Activated CD4-positive, alpha-beta T cell treated with anti-CD3 and anti-CD28 coated beads for 4 hours (primary cell): ENCODE measurements around the gene MEIOC.
"Not testable (repeated sequence)": the region's sequence is repeated elsewhere in the genome, so short reads cannot be mapped to it uniquely, and the experiment has no call there.

ENCODE experiments used
- DNase-seq, 2 donors: peaks; one replicate each; pipeline ENCODE4 v3.0.0-alpha.2; 2020

MEIOC gene

GRCh38 chr17:44648963-44649362 lies 7.3 kb upstream of the MEIOC start:
- no peak for DNase-seq

- DNase-seq, result no peak
Measured at GRCh38 chr17:44651228-44651627, 5.0 kb upstream of the MEIOC start.

DNA sequence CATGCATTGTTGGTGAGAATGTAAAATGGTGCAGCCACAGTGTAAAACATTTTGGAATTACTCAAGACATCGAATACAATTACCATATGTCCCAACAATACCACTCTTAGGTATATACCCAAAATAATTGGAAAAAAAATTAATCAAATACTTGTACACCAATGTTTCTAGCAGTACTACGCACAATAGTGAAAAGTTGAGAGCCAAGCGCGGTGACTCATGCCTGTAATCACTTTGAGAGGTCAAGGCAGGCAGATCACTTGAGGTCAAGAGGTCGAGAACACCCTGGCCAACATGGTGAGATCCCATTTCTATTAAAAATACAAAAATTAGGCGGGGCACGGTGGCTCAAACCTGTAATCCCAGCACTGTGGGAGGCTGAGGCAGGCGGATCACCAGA lies 3.5 kb upstream of the MEIOC start:
- DNase-seq, result no peak

DNA sequence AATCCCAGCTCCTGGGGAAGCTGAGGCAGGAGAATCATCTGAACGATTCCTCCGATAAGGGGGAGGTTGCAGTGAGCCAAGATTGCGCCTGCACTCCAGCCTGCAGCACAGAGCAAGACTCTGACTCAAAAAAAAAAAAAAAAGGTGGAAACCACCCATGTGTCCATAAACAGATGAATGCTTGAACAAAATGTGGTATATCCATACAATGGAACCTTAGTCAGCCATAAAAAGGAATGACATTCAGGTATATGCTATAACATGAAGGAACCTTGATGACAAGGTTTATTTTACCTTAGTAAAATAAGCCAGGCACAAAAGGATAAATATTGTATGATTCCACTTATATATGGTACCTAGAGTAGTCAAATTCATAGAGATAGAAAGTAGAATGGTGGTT lies 2.9 kb upstream of the MEIOC start:
- no peak for DNase-seq

- no peak for DNase-seq
Measured at GRCh38 chr17:44653954-44654353, 2.3 kb upstream of the MEIOC start.

DNA sequence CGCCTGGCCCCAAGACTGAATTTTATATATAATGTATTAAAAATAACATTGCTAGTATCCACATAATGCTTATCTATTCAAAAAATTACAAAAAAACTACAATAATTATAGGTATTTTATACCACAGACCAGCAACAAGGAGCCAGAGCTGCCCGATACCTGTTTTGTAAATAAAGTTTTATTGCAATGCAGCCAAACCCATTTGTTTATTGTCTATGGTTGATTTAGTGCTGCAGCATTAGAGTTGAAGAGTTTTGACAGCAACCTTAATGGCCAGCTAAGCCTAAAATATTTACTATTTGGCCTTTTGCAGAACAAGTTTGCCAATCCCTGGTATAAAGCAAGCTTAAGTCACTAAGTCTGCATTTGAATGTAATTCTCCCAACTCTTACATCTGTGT lies 5.6 kb downstream of the MEIOC start:
- DNase-seq, result no peak

DNA sequence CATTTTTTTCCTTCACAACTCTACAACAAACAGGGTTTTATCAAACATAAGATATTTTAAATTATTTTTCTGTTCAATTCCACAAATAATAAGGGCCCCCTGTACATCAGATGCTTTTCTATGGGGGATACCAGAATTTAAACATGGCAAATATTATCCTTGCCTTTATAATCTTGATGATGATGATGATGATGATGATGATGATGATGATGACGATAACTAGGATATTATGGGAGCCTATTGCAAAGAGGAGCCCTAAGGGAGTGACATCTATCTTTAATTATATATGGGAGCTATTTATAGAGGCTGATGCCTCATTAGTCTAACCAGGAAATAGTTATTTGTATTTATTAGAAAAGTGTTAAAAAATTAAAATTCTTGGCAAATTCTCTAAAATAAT lies 6.8 kb downstream of the MEIOC start:
- DNase-seq, result no peak

- DNase-seq, result no peak
Measured at GRCh38 chr17:44664867-44665266, 8.6 kb downstream of the MEIOC start.

DNA sequence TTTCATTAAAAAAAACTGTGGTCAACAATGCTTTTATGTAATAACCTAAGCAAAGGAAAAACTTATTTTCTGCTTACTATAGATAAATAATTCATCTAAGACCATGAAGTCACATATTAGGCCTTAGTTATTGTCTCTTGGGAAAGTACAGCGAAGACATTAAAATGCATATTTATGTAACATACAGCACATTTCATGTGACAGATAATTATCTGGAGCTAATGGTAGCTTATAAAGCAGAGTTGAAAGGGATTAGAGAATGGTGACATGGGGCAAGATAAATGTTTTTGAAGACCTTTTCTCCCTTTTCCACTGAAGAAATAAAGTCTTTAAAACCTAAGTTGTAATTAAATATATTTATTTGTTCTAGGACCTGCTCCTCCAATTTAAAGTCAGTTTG lies 9.7 kb downstream of the MEIOC start:
- DNase-seq, result no peak

DNA sequence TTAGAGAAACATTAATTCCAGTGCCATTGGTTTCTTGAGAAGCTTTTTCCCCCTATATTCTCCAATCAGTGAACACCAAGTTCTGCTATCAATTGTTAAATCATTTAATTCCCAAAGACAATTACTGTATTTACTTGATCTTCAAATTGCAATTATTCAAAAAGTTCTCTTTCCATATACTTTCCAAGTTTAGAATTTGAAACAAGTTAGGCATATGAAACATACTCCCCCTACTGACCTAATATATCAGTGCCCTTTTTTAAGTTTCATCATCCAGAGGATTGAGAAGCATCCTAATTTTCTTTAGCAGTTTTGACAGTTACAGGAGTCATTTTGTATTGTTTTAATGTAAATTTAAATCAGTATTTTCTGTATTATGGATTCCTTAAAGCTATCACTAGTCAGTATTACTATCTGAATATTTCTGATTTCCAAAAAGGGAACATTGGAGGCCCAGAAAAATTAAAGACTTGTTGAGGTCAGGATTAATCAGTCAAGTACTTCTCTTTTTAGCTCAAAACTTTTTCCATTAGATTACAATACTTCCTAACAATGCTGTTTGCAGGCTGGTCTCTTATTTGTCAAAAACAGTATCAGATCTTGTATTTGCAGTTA lies 16.3 kb downstream of the MEIOC start:
- DNase-seq, result no peak

DNA sequence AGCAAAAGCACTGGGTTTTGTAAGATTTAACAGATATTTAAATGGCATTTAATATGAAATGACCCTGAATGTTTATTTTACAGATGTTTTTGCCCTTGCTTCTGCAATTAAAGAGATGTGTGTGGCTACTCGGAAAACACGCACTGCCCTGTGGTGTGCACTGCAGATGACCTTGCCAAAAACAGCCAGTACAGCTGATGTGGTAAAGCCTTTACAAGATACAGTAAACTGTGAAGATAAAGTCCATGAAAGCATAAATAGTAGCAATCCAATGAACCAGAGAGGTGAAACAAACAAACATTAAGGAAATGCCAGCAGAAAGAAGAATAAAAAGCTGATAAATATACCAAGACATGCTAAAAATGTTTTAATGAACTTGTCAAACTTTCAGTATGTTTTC lies 17.6 kb downstream of the MEIOC start:
- DNase-seq, result no peak

DNA sequence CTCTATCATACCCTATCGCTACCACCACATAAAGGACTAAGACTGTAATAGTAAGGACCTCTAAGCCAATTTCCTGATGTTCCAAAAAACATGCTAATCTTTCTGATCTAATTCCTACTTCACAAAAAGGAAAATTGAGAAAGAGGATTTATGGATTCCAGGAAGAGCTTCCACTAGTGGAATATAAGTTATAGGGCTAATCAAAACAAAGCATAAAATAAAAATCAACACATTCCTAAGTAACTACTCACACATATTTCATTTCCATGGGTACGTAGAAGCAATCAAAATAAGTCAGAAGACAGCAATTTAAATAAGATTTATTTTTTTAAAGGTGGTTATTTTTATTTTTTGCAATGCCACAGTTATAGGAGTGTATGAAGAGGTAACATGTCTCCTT lies 20.9 kb downstream of the MEIOC start:
- DNase-seq, result no peak

DNA sequence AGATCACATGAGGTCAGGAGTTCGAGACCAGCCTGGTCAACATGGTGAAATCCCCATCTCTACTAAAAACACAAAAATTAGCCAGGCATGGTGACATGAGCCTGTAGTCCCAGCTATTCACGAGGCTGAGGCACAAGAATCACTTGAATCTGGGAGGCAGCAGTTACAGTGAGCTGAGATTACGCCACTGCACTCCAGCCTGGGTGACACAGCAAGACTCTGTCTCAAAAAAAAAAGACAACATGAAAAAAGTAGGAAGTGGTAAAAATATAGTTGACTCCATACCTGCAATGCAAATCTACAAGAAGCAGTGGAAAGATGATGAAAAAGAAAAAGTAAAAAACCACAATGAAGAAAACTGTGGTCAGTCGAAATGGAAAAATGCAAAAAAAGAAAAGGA lies 27.0 kb downstream of the MEIOC start:
- not testable (repeated sequence) for DNase-seq

- no peak for DNase-seq
Measured at GRCh38 chr17:44687756-44688155, 31.5 kb downstream of the MEIOC start.

GRCh38 chr17:44688200-44688599 lies 31.9 kb downstream of the MEIOC start:
- DNase-seq, result no peak

DNA sequence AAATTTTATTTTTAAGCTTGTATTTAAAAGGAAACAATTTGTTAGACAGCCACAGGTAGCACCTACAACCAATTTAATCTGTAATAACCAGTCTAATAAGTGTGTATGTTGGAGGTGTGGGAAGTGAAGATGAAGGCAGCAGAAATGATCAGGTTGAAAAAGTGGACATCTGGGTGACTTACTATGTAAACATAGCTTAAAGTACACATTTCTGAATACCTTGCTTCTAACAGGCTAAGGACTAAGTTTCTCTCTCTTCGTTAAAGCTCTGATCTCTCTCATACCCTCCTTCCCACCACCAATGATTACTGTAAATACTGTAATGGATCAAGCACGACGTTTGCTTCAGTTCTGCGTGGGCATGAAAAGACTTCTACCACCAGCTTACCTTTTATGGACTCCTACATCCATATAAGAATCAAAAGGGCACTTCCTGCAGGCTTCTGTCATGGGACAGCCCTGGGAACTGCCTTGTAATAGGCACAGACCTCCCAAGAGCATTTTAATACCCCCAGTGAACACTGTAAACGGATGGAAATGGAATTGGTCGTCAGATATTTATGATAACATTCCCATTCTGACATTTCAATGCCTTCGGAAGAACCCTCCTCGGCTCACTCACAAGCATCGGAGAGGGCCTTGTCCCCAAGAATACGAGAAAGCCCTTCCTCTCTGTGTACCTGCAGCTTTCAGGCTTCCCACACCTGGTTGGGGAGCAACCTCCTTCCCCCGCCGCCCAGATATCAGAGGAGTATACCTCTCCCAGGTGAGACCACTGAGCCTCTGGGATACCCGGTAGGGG lies 32.6 kb downstream of the MEIOC start:
- peak; percentile 5 to 19 for DNase-seq

GRCh38 chr17:44689477-44690217 lies 33.4 kb downstream of the MEIOC start, which contains the start of gene CCDC43:
TSS of gene CCDC43 (minus strand) at chr17:44689776. CDS start at chr17:44689753, 23 bp downstream.
- DNase-seq, result peak; percentile 88 to 89

- not testable (repeated sequence) for DNase-seq
Measured at GRCh38 chr17:44690746-44691306, 34.6 kb downstream of the MEIOC start.

- DNase-seq, result no peak
Measured at GRCh38 chr17:44693609-44694008, 37.3 kb downstream of the MEIOC start.

GRCh38 chr17:44700288-44700687 lies 44.0 kb downstream of the MEIOC start:
- not testable (repeated sequence) for DNase-seq

DNA sequence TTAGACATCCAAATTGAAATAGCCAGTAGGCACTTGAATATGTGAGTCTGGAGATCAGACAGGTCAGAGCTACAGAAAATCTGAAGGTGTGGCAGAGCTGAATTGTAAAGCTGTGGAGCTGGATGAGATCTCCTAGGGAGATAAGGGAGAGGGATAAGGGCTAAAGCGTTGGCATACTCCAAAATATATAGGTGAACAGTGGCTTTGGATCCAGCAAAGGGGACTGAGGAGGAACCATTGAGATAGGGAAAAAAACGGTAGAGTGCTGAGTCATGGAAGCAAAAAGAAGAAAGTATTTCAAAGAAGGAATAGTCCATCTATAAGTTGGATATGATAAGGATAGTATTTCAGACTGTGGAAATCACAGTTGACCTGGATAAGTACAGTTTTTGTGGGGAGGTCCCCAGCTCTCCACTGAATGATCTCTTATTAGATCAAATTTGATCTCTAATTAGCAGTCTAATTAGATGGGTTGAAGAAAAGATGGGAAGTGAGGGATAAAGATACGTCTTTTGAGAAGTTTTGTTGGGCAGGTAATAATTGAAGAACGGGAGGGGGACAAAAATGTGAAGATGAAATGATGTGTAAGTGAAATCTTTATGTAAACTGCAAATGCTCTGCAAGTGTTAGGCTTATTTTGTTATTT lies 51.6 kb downstream of the MEIOC start:
- no peak for DNase-seq

DNA sequence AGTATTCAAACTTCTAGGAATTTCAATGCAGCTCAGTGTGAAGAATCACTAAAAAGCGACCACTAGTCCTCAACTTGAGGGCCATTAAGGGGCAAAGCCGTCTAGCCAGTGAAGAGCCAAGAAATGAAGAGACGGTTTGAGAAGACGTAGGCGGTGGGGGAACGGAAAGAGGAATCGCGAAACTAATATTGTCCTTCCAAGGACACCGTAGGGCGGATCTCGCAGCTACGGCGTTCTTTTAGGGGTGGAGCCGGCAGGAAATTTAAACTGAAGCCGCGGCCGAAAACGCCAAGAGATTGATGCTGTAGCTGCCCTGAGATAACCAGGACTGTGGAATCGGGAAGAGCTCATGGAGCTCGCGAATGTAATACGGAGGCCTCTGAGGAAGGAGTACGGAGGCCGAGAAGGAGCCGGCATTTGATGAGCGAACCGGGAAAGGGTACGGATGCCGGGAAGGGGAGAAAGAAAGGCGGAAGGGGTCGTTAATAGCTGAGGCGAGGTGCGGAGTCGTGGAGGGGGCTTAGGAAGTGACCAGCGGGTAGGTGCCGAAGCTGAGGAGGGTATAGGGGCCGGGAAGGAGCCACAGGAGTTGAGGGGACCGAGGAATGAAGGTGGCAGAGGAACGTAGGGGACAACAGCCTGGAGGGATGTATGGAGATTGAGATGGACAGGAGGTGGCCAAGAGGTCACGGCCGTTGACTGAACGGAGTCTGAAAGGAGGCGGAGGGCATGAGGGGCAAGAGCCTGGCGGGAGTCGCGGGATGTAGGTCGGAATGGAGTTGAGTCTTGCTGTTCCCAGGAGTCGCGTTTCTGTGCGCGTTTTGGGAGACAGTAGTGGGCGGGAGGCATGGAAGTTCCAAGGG lies 52.4 kb downstream of the MEIOC start, which contains the start of gene DBF4B:
Gene DBF4B (plus strand): TSS at position 265 of the 863 bp plus-strand sequence. CDS start 156 bp downstream, at position 421.
- DNase-seq, result peak; percentile 81 to 85
